ENCODE results near the gene BIVM.

DNA sequence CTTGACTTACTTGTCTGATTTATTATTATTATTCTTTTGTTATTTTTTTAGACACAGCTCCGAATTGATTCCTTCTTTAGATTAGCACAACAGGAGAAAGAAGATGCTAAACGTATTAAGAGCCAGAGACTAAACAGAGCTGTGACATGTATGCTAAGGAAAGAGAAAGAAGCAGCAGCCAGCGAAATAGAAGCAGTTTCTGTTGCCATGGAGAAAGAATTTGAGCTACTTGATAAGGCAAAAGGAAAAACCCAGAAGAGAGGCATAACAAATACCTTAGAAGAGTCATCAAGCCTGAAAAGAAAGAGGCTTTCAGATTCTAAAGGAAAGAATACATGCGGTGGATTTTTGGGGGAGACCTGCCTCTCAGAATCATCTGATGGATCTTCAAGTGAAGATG lies 76.3 kb downstream of the BIVM start:
- TF ChIP-seq, protein P1, sequence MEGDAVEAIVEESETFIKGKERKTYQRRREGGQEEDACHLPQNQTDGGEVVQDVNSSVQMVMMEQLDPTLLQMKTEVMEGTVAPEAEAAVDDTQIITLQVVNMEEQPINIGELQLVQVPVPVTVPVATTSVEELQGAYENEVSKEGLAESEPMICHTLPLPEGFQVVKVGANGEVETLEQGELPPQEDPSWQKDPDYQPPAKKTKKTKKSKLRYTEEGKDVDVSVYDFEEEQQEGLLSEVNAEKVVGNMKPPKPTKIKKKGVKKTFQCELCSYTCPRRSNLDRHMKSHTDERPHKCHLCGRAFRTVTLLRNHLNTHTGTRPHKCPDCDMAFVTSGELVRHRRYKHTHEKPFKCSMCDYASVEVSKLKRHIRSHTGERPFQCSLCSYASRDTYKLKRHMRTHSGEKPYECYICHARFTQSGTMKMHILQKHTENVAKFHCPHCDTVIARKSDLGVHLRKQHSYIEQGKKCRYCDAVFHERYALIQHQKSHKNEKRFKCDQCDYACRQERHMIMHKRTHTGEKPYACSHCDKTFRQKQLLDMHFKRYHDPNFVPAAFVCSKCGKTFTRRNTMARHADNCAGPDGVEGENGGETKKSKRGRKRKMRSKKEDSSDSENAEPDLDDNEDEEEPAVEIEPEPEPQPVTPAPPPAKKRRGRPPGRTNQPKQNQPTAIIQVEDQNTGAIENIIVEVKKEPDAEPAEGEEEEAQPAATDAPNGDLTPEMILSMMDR (conservative IDR thresholded peaks at IDR 0.05; ENCODE audit: low read depth in 2 of 2), result no peak
- TF ChIP-seq, protein P2, sequence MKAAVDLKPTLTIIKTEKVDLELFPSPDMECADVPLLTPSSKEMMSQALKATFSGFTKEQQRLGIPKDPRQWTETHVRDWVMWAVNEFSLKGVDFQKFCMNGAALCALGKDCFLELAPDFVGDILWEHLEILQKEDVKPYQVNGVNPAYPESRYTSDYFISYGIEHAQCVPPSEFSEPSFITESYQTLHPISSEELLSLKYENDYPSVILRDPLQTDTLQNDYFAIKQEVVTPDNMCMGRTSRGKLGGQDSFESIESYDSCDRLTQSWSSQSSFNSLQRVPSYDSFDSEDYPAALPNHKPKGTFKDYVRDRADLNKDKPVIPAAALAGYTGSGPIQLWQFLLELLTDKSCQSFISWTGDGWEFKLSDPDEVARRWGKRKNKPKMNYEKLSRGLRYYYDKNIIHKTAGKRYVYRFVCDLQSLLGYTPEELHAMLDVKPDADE (IDR thresholded peaks at IDR 0.05), result no peak
- no peak for TF ChIP-seq EZH2 (IDR thresholded peaks at IDR 0.05; ENCODE audit: low read depth, unreplicated experiment)
- TF ChIP-seq EZH2phosphoT487 (IDR thresholded peaks at IDR 0.05; ENCODE audit: unreplicated experiment), result no peak
- TF ChIP-seq POLR2AphosphoS5 (IDR thresholded peaks at IDR 0.05; ENCODE audit: low read depth), result no peak
- TF ChIP-seq CREB1 (CRISPR knock-in tag; IDR thresholded peaks at IDR 0.05; ENCODE audit: low read depth), result no peak
